ENCODE measurements around the gene MAML3. TPM values are rescaled to one million over a fixed set of nuclear protein-coding genes. Genes with fewer than 3 reads are reported as not detected.

Gene MAML3
- total and polyA plus RNA-seq, 2 of the 13 experiments (the other 11 are each of a cell fraction or from before 2014, with no cell fraction given), result 0.05 to 0.13 TPM

GRCh38 chr4:139732991-139733570 lies 420.9 kb downstream of the MAML3 start:
- no peak overlapping the region for H3K27ac ChIP-seq (ENCODE audit: extremely low read length, insufficient read depth, low read length)
- no peaks in the 10 kb centered on the region for H3K79me2 ChIP-seq (ENCODE audit: insufficient read depth, low read length)
- peaks cover 4% of the 10 kb centered on the region; the same call in 1 of the 2 replicates for H4K20me1 ChIP-seq (ENCODE audit: insufficient read depth, low read length)
- H3K4me1 ChIP-seq (ENCODE audit: insufficient read depth, low read length), result peaks cover 25% of the 10 kb centered on the region
- in situ Hi-C loops (cut with HindIII; ENCODE audit: extremely low pct_ligation_motif_present, low pct_unique_long_range_greater_than_20kb), result no loop called here
- no peak overlapping the region for H3K9ac ChIP-seq (ENCODE audit: insufficient read depth, low read depth, low read length)
- ATAC-seq (no peak), FAIRE-seq (no peak), DNase-seq (ENCODE audit: low spot score) (no peak)
- TF ChIP-seq MAFK (conservative IDR thresholded peaks at IDR 0.05 in 1 of 2, IDR thresholded peaks at IDR 0.05 in 1 of 2; ENCODE audit: low read length in 2 of 2) (0 out of 4 replicates have a peak, but pooled peaks have one; percentile 11 to 22), MAFF (IDR thresholded peaks at IDR 0.05; ENCODE audit: low read depth, low read length) (0 out of 2 replicates have a peak, but pooled peaks have one; percentile 7), HDAC6 (IDR thresholded peaks at IDR 0.05; ENCODE audit: low read depth, low read length) (no peak), TRIM22 (IDR thresholded peaks at IDR 0.05) (no peak)
- POLR2A ChIA-PET, result no interaction called here
- peaks cover 3 to 15% of the 10 kb centered on the region in 2 experiments for H3K36me3 ChIP-seq (replicated peaks in 1 of 2; ENCODE audit: control insufficient read depth in 1 of 2, insufficient read depth in 2 of 2, low read length in 2 of 2)
- no peak overlapping the region for H3K4me3 ChIP-seq (replicated peaks in 1 of 3; ENCODE audit: insufficient read depth in 1 of 3, low read depth in 2 of 3, low read length in 3 of 3)
- intact Hi-C loops (cut with micrococcal nuclease; ENCODE audit: unreplicated experiment), result no loop called here
- BruUV-seq (replicated peaks), result no TSS peak
- H3K4me2 ChIP-seq (ENCODE audit: low read depth, low read length), result no peak overlapping the region
- no peak overlapping the region for H2AFZ ChIP-seq (ENCODE audit: low read length)
- WGBS (ENCODE audit: low lambda C conversion rate), result 93% methylated on average over 4 of the region's 4 CpGs
- no peaks in the 10 kb centered on the region for H3K27me3 ChIP-seq (ENCODE audit: control insufficient read depth in 1 of 2, insufficient read depth in 2 of 2, low read length in 2 of 2)
- no peaks in the 10 kb centered on the region for H3K9me3 ChIP-seq (ENCODE audit: low read length)
- CTCF ChIA-PET (ENCODE audit: low intra/inter-chr PET ratio, low total read pairs), result no interaction called here

GRCh38 chr4:139728840-139729239 lies 425.1 kb downstream of the MAML3 start:
- BruUV-seq (replicated peaks), result no TSS peak
- peak overlapping the region; percentile 31 for H3K27ac ChIP-seq (ENCODE audit: extremely low read length, insufficient read depth, low read length)
- in situ Hi-C loops (cut with HindIII; ENCODE audit: extremely low pct_ligation_motif_present, low pct_unique_long_range_greater_than_20kb) (no loop called here), intact Hi-C loops (cut with micrococcal nuclease; ENCODE audit: unreplicated experiment) (no loop called here)
- no peak for FAIRE-seq
- no peaks in the 10 kb centered on the region for H3K79me2 ChIP-seq (ENCODE audit: insufficient read depth, low read length)
- H2AFZ ChIP-seq (ENCODE audit: low read length), result no peak overlapping the region
- WGBS (ENCODE audit: low lambda C conversion rate), result 34% methylated on average over 3 of the region's 3 CpGs
- no peaks in the 10 kb centered on the region for H3K9me3 ChIP-seq (ENCODE audit: low read length)
- ChIA-PET CTCF (ENCODE audit: low intra/inter-chr PET ratio, low total read pairs) (no interaction called here), POLR2A (interaction anchor here (1.2 kb wide), 1 partner anchor 12 kb away, joined by 3 read pairs; no protein-coding TSS in a partner anchor)
- H3K36me3 ChIP-seq (replicated peaks in 1 of 2; ENCODE audit: control insufficient read depth in 1 of 2, insufficient read depth in 2 of 2, low read length in 2 of 2), result peaks cover 7 to 26% of the 10 kb centered on the region in 2 experiments
- H3K4me2 ChIP-seq (ENCODE audit: low read depth, low read length), result no peak overlapping the region
- H4K20me1 ChIP-seq (ENCODE audit: insufficient read depth, low read length), result peaks cover 4% of the 10 kb centered on the region; the same call in 1 of the 2 replicates
- peak; percentile 38 for DNase-seq (ENCODE audit: low spot score)
- peaks cover 29% of the 10 kb centered on the region for H3K4me1 ChIP-seq (ENCODE audit: insufficient read depth, low read length)
- peak; percentile 59 for ATAC-seq
- no peaks in the 10 kb centered on the region for H3K27me3 ChIP-seq (ENCODE audit: control insufficient read depth in 1 of 2, insufficient read depth in 2 of 2, low read length in 2 of 2)
- H3K4me3 ChIP-seq (replicated peaks in 1 of 3; ENCODE audit: insufficient read depth in 1 of 3, low read depth in 2 of 3, low read length in 3 of 3), result no peak overlapping the region
- H3K9ac ChIP-seq (ENCODE audit: insufficient read depth, low read depth, low read length), result no peak overlapping the region
- TF ChIP-seq SOX5 (CRISPR knock-in tag; IDR thresholded peaks at IDR 0.05; ENCODE audit: borderline replicate concordance), result peak; percentile 70; the same call in 1 of the 2 replicates
- peak; percentile 35; the same call in 1 of the 2 replicates for TF ChIP-seq PAXIP1 (CRISPR knock-in tag; conservative IDR thresholded peaks at IDR 0.05)
- TF ChIP-seq ZBTB25 (CRISPR knock-in tag; IDR thresholded peaks at IDR 0.05), result no peak
- no peak for TF ChIP-seq FOSL2 (CRISPR knock-in tag; IDR thresholded peaks at IDR 0.05)
- no peak for TF ChIP-seq FOXM1 (CRISPR knock-in tag; IDR thresholded peaks at IDR 0.05)
- TF ChIP-seq ZNF367 (CRISPR knock-in tag; IDR thresholded peaks at IDR 0.05; ENCODE audit: borderline replicate concordance), result no peak
- TF ChIP-seq PPARG (CRISPR knock-in tag; conservative IDR thresholded peaks at IDR 0.05), result peak; percentile 63; the same call in 1 of the 2 replicates
- TF ChIP-seq NCOR1 (IDR thresholded peaks at IDR 0.05; ENCODE audit: borderline replicate concordance, low read length), result no peak
- no peak for TF ChIP-seq ARID2 (CRISPR knock-in tag; IDR thresholded peaks at IDR 0.05; ENCODE audit: borderline replicate concordance)

Measured in HepG2 (cell line).